HG03139 (cell line): ENCODE results near the gene TLE7.

Source experiments
- ATAC-seq: cut with Tn5 transposase; IDR thresholded peaks from one replicate; pipeline ENCODE4 v1.9.1; 2021; ENCODE audit not compliant: unreplicated experiment

The TLE7 gene

GRCh38 chr16:71414038-71414437 lies 27.8 kb downstream of the TLE7 start:
- ATAC-seq, result no peak

- no peak for ATAC-seq
Observed at GRCh38 chr16:71413341-71413740, 28.5 kb downstream of the TLE7 start.

DNA sequence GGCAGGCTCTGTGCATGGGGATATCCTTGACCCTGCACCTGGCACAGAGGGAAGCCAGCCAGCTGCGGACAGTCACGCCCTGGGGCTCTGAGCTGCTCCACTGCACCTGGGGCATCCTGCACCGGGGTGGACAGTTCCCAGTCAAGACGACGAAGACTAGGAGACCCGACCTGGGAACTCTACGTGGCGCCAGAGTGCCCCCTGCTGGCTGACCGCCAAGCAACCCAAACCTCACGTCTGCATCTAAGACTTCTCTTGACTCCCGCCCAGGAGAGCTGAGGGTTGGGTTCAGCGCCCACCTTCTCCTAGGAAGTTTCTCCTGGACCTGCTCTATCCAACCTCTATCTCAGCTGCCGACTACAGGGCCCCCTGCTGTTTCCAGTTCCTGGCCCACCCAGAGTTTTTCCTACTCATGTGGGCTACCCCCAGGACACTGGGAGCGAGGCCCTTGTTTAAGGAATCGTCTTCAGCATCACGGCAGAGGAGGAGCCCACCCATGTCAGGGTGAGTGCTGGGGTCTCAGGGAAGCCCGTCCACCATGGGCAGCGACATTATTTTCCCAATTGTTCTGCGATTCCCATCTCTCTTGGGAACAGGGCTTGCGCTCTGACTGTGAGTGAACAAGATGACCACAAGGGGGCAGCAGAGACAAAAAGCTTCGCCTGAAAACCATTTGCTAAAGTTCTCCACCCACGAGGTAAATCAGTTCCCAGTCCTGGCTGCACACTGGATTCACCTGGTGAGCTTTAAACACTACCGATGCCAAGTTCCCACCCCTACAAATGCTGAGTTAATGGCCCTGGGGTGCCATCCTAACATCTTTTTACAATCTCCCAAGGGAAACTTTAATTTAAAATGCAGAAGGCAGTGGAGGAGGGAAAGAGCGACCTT lies 29.3 kb downstream of the TLE7 start:
- no peak for ATAC-seq

GRCh38 chr16:71410146-71410545 lies 31.7 kb downstream of the TLE7 start:
- ATAC-seq, result no peak

DNA sequence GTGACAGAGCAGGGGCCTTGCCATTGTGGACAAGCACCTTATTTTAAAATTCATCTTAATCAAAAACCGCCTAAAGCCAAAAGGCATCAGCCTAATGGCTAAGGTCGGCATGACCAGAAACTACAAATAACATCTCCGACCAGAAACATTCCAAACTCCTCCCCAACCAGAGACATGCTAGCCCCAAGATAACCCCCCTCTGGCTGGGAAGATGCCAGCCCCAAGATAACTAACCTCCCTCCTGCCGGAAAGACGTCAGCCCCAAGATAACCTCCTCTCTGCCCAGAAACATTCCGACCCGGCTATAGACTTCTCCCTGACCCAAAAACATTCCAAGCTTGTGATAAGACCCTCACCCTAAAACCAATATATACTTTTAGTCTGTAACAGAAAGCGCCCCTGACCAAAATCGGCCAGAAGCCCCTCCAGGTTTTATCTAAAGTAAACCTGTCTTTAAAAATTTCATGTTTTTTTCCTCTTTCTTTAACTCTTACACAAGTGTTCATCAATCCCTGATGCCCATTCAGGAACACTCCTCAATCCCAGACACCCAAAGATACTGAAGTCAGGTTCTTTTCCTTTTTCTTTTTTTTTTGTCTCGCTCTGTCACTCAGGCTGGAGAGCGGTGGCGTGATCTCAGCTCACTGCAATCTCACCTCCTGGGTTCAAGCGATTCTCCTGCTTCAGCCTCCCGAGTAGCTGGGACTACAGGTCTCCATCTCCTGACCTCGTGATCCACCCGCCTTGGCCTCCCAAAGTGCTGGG lies 32.7 kb downstream of the TLE7 start:
- ATAC-seq, result no peak

DNA sequence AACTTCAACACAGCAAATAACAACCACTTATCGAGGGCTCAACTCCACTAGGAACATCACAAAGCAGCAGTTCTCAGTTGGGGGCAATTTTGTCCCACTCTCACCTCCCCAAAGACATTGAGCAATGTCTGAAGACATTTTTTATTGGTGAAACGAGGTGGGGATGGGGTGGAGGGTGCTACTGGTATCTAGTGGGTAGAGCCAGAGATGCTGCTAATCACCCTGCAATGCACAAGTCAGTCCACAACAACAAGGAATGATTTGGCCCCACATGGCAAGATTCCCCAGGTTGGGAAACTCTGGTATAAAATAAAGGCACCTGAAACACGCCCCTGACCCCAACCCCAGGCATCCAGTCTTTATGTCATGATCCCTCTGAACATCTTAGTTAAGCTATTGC lies 33.3 kb downstream of the TLE7 start:
- ATAC-seq, result no peak

- no peak for ATAC-seq
Observed at GRCh38 chr16:71407731-71408130, 34.1 kb downstream of the TLE7 start.

DNA sequence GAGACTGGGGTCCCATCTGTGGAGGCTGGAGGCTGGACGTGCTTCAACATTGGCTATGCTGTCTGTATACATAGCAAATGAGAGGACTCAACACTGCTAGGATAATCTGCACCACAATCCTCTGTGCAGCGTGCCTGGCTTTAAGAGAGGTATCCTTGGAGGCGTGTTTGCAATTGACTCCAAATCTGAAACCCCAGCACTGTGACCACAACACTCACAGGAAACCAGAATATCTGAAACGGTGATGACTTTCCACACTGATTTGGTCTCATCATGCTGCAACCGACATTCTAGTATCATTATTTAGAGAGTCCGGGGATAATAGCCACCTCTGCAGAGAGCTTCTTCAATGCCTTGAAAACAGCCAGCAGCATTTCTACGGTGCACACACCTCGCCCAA lies 35.1 kb downstream of the TLE7 start:
- no peak for ATAC-seq

GRCh38 chr16:71406316-71406715 lies 35.5 kb downstream of the TLE7 start:
- ATAC-seq, result no peak

GRCh38 chr16:71404364-71404763 lies 37.5 kb downstream of the TLE7 start:
- ATAC-seq, result no peak

GRCh38 chr16:71402674-71403073 lies 39.2 kb downstream of the TLE7 start:
- no peak for ATAC-seq

DNA sequence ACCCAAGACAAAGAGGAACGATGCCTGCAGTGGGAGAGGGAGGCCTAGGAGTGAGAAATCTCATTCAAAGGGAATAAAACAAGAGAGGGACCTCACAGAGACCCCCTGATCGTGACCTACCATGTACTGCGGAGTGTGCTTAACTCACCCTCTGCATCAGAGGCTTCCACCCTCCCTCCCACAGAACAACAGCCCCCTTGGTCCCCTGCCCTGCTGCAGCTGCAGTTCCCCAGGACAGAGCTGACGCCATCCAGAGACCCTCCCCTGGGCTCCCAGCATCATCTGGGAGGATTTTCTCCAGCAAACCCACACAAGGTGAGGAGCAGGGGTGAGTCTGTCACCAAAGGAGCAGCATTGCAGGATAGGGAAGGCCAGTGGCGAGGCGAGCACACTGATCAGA lies 39.8 kb downstream of the TLE7 start:
- no peak for ATAC-seq

- no peak for ATAC-seq
Observed at GRCh38 chr16:71399801-71400563, 41.9 kb downstream of the TLE7 start.

- ATAC-seq, result no peak
Observed at GRCh38 chr16:71396594-71396993, 45.3 kb downstream of the TLE7 start.

GRCh38 chr16:71389330-71389729 lies 52.5 kb downstream of the TLE7 start:
- ATAC-seq, result no peak

- ATAC-seq, result no peak
Observed at GRCh38 chr16:71387045-71387871, 54.6 kb downstream of the TLE7 start.

- ATAC-seq, result no peak
Observed at GRCh38 chr16:71384073-71384724, 57.7 kb downstream of the TLE7 start.

DNA sequence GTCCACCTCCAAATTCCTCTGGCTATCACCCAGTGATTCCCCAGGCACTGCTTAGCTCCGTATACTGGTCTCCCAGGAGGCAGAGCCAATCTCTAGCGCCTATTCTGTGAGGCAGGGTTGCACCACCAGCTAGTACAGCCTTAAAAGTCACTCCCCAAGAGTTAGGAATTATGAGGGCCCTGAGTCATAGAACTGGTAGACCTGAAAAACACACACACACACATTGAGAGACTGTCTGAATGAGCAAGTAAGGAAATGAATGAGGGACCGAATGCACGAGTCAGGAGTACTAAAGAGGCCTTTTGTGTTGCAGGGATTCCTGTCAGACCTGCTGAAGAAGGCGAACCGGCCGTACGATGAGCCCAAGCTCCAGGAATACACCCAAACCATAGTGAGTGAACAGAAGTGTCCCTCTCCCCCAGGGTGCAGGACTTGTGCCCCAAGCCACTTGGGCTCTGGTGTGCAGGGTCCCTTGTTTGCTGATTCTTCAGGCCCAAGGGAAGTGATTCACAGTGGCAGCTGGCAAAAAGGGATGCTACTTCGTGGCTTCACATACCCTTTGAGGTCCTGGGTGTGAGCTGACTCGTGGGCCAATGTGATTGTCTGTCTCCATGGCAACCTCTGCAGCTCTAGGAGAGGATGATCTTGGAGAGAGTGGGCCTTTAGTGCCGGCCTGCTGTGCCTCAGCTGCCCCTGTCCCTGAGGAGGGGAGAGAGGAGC lies 58.6 kb downstream of the TLE7 start:
- ATAC-seq, result no peak

DNA sequence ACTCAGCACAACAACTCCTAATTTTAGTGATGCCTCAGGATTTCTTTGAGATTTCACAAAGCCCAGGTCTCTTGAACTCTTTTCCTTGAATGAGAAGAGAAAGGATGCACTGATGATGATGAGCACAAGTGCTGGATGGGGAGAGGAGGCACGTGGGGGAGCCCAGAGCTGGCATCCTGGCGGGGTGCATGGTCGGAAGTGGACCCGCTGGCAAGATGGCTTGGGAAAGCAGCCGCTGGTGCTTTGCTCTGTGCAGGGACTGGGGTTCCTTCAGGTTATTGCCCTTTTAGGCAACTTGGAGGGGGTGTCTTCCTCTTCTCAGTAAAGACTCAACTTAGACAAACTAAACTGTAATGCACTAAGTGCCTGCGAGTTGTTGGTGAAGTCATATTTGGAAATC lies 61.0 kb downstream of the TLE7 start:
- no peak for ATAC-seq
